ENCODE data around the gene MGP. TPM values are rescaled to one million over a fixed set of nuclear protein-coding genes. Genes with fewer than 3 reads are reported as not detected.

The MGP gene
- polyA plus RNA-seq, 1 experiment, result 4.0 TPM

DNA sequence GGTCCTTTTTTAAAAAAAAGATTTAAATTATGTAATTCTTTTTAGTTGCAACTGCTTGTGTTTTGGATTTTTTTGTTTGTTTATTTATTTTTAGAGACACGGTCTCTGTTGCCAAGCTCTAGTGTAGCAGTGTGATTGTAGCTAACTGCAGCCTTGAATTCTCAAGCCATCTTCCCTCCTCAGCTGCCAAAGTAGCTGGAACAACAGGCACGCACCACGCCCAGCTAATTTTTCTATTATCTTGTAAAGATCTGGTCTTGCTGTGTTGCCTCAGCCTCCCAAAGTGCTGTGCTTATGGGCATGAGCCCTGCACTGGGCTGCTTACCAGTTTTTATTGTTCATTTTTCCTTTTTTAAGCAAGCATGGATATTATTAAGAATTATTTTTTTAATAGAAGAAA is 31.7 kb downstream of the MGP start:
- Histone ChIP-seq H3K27ac (ENCODE audit: low read depth, low read length) (no peak overlapping the region), H3K27me3 (ENCODE audit: control insufficient read depth, insufficient read depth, low read length) (no peaks in the 10 kb centered on the region), H3K4me3 (ENCODE audit: low read depth, low read length) (no peak overlapping the region), H3K9me3 (ENCODE audit: control insufficient read depth, insufficient read depth, low read length) (no peaks in the 10 kb centered on the region)
- no peak for DNase-seq (ENCODE audit: low read depth, low spot score)
- POLR2A ChIA-PET, result no interaction called here
- CTCF ChIA-PET, result interaction anchor here (1.2 kb wide), 1 partner anchor 143 kb away, joined by 3 read pairs; no protein-coding TSS in a partner anchor
- TF ChIP-seq, protein P1, sequence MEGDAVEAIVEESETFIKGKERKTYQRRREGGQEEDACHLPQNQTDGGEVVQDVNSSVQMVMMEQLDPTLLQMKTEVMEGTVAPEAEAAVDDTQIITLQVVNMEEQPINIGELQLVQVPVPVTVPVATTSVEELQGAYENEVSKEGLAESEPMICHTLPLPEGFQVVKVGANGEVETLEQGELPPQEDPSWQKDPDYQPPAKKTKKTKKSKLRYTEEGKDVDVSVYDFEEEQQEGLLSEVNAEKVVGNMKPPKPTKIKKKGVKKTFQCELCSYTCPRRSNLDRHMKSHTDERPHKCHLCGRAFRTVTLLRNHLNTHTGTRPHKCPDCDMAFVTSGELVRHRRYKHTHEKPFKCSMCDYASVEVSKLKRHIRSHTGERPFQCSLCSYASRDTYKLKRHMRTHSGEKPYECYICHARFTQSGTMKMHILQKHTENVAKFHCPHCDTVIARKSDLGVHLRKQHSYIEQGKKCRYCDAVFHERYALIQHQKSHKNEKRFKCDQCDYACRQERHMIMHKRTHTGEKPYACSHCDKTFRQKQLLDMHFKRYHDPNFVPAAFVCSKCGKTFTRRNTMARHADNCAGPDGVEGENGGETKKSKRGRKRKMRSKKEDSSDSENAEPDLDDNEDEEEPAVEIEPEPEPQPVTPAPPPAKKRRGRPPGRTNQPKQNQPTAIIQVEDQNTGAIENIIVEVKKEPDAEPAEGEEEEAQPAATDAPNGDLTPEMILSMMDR (IDR thresholded peaks at IDR 0.05; ENCODE audit: low read depth, low read length), result no peak

DNA sequence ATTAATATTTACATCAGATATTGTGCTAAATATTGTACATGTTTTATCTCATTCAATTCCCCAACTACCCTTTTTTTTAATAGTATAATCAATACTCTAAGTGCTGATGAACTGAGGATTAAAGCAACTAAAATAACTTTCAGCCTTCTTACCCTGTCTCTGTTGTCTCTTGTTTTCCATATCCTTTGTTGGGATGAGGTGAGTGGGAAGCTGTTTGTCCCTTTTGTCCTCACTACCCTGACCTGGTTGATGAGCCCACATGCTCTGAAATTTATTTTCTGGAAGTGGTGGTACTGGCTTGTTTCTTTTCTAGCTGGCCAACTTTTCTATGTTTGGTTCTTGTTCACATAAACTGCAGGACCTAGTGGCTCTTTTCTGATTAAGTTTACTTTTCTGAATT is 32.8 kb downstream of the MGP start:
- Histone ChIP-seq H3K27me3 (ENCODE audit: control insufficient read depth, insufficient read depth, low read length) (no peaks in the 10 kb centered on the region), H3K4me3 (ENCODE audit: low read depth, low read length) (no peak overlapping the region), H3K9me3 (ENCODE audit: control insufficient read depth, insufficient read depth, low read length) (no peaks in the 10 kb centered on the region), H3K27ac (ENCODE audit: low read depth, low read length) (no peak overlapping the region)
- ChIA-PET POLR2A (no interaction called here), CTCF (interaction anchor here (0.8 to 1.5 kb wide), 4 partner anchors 9 to 144 kb away, joined by 3 to 6 read pairs (median 3); partner anchors contain the start of gene ART4)
- TF ChIP-seq, protein P1 (IDR thresholded peaks at IDR 0.05; ENCODE audit: low read depth, low read length), result no peak
- DNase-seq (ENCODE audit: low read depth, low spot score), result no peak

DNA sequence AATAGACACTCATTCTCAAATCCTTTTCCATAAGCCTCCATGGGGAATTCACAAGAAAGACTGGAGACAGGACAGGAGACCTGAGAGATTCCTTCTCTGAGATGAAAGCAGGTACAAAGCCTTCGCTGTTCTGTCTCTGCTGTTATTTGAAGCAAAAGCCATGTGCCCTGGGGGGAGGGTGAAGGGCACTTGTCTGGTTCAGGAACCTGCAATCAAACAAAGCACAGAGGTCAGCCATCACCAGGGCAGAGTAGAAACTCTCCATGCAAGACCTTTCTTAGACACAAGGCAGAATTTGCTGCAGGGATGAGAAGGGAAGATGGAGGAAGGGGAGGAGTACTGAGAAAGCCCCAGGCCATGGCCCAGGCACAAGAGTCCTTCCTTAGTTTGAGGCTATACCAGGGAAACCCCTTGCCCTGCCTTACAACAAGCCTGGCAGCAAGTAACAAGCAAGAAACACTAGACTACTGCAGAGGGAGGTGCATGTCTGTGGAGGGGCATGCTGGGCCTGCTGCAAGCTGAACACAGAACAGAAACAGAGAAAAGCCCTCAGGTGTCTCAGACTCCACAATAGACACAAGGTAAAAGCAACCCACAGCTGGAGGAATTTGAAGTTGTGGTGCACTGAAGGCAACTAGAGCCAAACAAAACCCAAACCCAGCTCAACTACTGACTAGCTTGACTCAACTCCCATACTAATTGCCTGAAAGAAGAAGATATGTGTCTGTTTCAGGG is 34.6 kb downstream of the MGP start:
- H3K9me3 ChIP-seq (ENCODE audit: control insufficient read depth, insufficient read depth, low read length), result no peaks in the 10 kb centered on the region
- POLR2A ChIA-PET, result no interaction called here
- H3K4me3 ChIP-seq (ENCODE audit: low read depth, low read length), result no peak overlapping the region
- CTCF ChIA-PET, result interaction anchor here (0.6 to 1.0 kb wide), 3 partner anchors 144 to 425 kb away, joined by 3 to 4 read pairs (median 4); no protein-coding TSS in a partner anchor
- no peak for DNase-seq (ENCODE audit: low read depth, low spot score)
- TF ChIP-seq, protein P1 (IDR thresholded peaks at IDR 0.05; ENCODE audit: low read depth, low read length), result no peak
- H3K27me3 ChIP-seq (ENCODE audit: control insufficient read depth, insufficient read depth, low read length), result no peaks in the 10 kb centered on the region
- H3K27ac ChIP-seq (ENCODE audit: low read depth, low read length), result no peak overlapping the region

DNA sequence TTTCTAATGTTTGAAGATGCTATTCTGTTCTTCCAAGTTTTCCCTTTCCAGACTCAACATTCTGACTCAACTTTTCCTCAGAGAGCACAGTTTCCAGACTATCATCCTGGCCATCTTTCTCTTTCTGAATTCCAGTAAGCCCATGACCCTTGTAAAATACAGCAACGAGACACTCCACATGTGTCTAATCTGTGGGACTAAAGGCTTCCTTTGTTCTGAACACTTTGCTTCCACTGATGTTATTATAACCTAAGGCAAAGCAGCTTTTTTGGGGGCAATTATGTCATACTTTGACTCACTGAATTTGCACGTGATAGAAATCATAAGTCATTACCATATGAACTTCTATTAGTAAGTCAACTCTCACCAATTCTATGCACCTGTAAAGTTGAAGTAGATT is 36.0 kb downstream of the MGP start:
- Histone ChIP-seq H3K27me3 (ENCODE audit: control insufficient read depth, insufficient read depth, low read length) (no peaks in the 10 kb centered on the region), H3K9me3 (ENCODE audit: control insufficient read depth, insufficient read depth, low read length) (no peaks in the 10 kb centered on the region), H3K4me3 (ENCODE audit: low read depth, low read length) (no peak overlapping the region), H3K27ac (ENCODE audit: low read depth, low read length) (no peak overlapping the region)
- CTCF ChIA-PET, result interaction anchor here (1.9 to 7.3 kb wide), 3 partner anchors 44 to 371 kb away, joined by 7 to 191 read pairs (median 7); partner anchors contain the start of gene RERG
- POLR2A ChIA-PET, result no interaction called here
- no peak for DNase-seq (ENCODE audit: low read depth, low spot score)
- TF ChIP-seq, protein P1 (IDR thresholded peaks at IDR 0.05; ENCODE audit: low read depth, low read length), result no peak

DNA sequence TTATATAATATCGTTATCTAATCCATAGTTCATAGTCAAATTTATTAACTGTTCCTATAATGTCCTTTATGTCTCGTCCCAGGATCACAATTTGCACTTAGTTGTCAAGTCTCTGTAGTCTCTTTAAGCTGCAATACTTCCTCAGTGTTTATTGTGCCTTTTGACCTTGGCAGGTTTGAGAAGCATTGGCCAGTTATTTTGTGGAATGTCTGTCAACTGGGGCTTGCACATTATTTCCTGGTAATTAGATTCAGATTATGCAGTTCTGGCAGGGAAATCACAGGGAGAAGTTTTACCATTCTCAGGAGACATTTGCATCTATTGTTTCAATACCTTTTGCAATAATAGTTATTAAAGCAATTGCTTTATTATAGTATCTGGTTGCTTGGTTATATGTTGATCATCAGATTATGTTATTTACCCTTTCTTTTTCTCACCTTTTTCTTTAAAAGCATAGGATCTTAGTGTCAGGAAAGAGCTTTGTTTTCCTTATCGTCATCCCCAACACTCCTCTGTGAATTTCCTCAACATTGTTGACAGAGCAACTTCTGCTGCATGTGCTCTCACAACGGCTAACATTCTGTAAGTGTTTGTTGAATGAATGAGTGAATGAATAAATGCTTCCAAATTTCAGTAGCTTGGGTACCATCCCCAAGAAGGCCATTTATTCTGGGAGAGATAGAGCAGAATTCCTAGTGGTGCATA is 38.6 kb downstream of the MGP start:
- POLR2A ChIA-PET, result no interaction called here
- CTCF ChIA-PET, result interaction anchor here (0.5 to 7.3 kb wide), 11 partner anchors 10 to 375 kb away, joined by 3 to 191 read pairs (median 4); partner anchors contain the start of gene RERG
- H3K27me3 ChIP-seq (ENCODE audit: control insufficient read depth, insufficient read depth, low read length), result no peaks in the 10 kb centered on the region
- TF ChIP-seq, protein P1 (IDR thresholded peaks at IDR 0.05; ENCODE audit: low read depth, low read length), result no peak
- no peaks in the 10 kb centered on the region for H3K9me3 ChIP-seq (ENCODE audit: control insufficient read depth, insufficient read depth, low read length)
- no peak for DNase-seq (ENCODE audit: low read depth, low spot score)
- no peak overlapping the region for H3K27ac ChIP-seq (ENCODE audit: low read depth, low read length)
- H3K4me3 ChIP-seq (ENCODE audit: low read depth, low read length), result no peak overlapping the region
